ENCODE measurements around the gene PSMC5.
"Not testable (repeated sequence)": the region's sequence is repeated elsewhere in the genome, so short reads cannot be mapped to it uniquely, and the experiment has no call there.

Gene PSMC5

DNA sequence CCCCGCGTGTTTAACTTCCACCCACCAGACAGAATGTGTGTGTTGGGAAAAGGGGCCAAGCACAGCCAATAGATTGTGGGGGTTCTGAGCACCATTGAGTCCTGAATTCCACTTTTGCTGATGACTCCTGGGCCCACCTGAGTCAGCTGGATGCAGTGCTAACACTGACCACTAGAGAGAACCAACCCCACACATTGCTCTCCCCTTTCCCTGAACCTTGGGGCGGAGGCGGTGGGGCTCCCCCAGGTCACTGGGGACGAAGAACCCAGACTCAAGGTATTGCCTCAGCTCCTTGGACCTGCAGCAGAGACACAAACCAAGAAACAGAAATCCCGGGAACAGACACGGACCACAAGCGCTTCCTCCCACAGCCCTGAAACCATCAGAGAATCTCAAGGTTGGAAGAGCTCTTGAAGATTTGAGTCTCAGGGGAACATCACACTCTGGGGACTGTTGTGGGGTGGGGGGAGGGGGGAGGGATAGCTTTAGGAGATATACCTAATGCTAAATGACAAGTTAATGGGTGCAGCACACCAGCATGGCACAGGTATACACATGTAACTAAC is 46.9 kb downstream of the PSMC5 start:
- DNase-seq = not testable (repeated sequence)

DNA sequence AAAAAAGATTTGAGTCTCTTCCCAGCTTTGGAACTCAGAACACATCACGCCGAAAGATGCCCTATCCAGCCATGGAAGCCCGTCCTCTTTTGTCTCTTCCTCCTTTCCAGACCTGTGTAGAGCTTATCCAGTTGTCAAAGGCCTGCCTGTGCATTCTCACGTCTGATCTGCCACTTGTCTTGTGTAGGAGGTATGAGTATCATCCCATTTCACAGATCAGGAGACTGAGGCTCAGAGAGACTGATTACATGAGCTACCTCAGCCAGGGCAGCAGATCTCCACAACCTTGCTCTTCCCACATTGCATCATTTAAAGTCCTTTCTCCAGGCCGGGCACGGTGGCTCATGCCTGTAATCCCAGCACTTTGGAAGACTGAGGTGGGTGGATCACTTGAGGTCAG is 47.5 kb downstream of the PSMC5 start:
- not testable (repeated sequence) for DNase-seq

DNA sequence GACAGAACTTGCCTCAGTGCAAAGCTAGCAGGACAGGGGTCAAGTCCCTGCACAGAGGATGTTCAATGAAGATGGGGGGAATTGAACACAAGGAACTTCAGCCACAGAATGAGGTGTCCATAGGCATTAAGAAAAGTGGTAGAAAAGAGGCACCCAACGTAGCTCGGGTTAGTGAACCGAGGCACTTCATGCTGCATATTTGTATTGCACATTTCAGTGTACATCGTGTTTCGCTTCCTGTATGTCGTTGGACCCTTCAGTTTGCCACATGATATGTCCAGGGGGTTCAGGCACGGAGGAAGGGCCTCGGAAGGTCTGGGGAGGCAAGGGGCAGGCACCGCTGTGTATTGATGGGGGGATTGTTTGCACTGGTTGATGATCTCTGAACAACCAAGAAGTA is 51.2 kb downstream of the PSMC5 start:
- not testable (repeated sequence) for DNase-seq

DNA sequence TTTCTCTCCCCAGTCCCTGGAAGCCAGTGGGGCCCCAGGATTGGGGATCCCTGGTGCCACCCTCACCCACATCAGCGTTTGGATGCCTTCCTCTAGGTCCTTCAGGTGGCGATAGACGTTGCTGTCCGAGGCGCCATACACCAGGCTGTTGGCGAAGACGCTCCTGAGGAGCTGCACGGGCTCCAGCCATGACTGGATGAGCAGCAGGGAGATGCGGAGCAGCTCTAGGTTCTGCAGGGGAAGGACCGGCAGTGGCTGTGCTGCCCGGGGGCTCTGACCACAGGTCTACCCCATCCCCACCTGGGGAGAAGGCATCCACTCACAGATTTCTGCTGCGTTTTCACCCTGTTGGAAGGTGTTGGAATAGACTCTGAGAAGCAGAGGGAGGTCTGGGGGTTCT is 53.5 kb downstream of the PSMC5 start:
- DNase-seq = no peak

DNA sequence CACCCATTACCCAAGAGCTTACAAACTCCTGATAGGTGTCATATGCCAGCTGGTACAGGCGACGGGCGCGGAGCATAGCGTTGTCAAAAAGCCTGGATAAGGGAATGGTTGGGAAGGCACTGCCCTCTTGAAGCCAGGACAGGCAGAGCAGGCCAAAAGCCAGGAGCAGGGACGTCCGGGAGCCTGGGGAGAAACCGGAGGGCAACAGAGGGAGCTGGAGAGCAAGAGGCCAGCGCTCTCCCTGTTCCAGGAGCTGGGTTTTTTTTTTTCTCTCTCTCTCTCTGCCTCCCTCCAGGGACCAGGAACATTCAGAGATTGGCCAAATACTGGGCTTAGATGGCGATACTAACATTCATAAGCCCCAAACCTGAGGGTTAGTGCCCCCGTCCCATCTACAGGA is 54.1 kb downstream of the PSMC5 start:
- DNase-seq = not testable (repeated sequence)
